GM21825 (cell line): ENCODE results near the gene EEF1AKMT4.

Experiments
- ATAC-seq: cut with Tn5 transposase; IDR thresholded peaks from one replicate; pipeline ENCODE4 v1.9.1; 2021; ENCODE audit warnings: mild to moderate bottlenecking, moderate library complexity; ENCODE audit not compliant: unreplicated experiment

Gene EEF1AKMT4

DNA sequence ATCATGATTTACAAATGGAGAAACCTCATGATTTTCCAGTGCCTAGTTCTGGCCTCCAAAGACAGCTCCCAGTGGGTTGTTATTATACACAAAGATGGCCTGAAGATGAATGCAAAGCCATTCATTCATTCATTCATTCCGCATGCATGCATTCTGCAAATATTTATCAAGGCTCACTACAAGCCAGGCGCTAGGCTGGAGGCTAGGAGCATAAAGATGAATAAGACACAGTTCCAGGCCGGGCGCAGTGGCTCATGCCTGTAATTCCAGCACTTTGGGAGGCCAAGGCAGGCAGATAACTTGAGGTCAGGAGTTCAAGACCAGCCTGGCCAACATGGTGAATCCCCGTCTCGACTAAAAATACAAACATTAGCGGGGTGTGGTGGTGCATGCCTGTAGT is 47.1 kb downstream of the EEF1AKMT4 start:
- no peak for ATAC-seq

GRCh38 chr3:184298759-184299487 is 49.5 kb downstream of the EEF1AKMT4 start, which contains the start of gene PSMD2:
Gene PSMD2, plus strand, starts transcription at chr3:184299241. Its CDS starts 26 bp downstream, at chr3:184299267.
- ATAC-seq: peak; percentile 91

GRCh38 chr3:184299488-184300377 is 50.3 kb downstream of the EEF1AKMT4 start:
- no peak for ATAC-seq

DNA sequence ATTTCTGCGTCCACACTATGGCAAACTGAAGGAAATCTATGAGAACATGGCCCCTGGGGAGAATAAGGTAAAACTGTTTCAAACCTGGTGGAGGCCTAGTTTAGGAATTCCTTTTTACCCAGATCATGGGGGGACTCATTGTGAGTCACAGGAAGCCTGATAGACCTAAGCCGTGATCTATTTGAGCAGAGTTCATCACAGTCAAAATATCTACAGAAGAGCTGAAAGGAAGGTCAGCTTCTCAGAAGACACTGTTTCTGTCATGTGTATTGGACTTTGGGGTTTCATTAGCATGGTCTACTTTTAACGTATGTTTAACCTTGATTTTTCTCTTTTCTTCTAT is 50.9 kb downstream of the EEF1AKMT4 start:
- no peak for ATAC-seq

GRCh38 chr3:184305577-184305976 is 56.1 kb downstream of the EEF1AKMT4 start:
- no peak for ATAC-seq

DNA sequence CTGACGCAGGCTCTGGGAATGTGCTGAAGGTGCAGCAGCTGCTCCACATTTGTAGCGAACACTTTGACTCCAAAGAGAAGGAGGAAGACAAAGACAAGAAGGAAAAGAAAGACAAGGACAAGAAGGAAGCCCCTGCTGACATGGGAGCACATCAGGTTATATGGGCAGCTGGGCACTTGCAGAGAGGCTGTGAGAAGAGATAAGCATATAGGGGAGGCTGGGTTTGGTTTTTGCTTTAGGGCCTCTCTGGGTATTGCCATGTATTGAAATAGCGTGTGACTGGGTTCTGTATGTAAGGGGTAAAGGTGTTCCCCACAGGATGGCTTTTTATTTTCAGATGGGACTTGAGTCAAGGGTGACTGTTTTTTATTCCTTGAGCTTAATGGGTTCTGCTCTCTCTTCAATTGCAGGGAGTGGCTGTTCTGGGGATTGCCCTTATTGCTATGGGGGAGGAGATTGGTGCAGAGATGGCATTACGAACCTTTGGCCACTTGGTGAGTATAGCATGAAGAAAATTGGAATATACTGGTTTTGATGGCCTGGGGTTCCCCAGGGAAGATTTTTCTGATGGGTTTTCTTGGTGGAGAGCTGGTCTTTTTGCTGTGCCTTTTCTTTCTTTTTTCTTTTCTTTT is 57.0 kb downstream of the EEF1AKMT4 start:
- ATAC-seq: no peak

DNA sequence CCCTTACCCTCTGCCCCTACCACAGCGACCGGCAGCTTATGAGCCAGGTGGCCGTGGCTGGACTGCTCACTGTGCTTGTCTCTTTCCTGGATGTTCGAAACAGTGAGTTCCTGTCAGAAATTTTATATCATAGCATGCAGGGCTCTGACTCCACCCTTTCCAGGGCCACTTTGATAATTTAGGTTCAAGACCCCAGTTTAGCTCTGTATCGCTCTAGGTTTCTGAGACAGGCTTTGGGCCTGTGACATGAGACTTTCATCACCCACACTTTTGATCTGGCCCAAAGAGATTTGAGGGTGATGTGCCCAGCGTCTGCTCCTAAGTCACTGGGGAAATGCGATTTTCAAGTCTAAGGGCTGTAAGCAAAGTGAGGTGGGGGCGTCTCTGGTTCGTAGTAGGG is 58.4 kb downstream of the EEF1AKMT4 start:
- no peak for ATAC-seq
